Measurements from ENCODE around the gene ABL1.

GRCh38 chr9:130860458-130861316 lies 25.6 kb downstream of the ABL1 start:
- TF ChIP-seq CTCF (conservative IDR thresholded peaks at IDR 0.05; ENCODE audit: low read length) (no peak), EZH2phosphoT487 (IDR thresholded peaks at IDR 0.05; ENCODE audit: borderline replicate concordance) (no peak)
